GM23248 (cell line): ENCODE data around the gene LYST. TPM values are rescaled to one million over a fixed set of nuclear protein-coding genes. Genes with fewer than 3 reads are reported as not detected.
A peak's percentile ranks its signal among the peaks of the same experiment; 100 is the strongest.
"Not testable (repeated sequence)": the region's sequence is repeated elsewhere in the genome, so short reads cannot be mapped to it uniquely, and the experiment has no call there.

ENCODE experiments used
- DNase-seq: peaks from one replicate; pipeline ENCODE4 v3.0.0-alpha.2; 2015
- H2AFZ ChIP-seq: fragments of 200-600 bp; sonication (generic); 2 replicates; pipeline ENCODE4 v1.6.1; 2016; ENCODE audit warnings: antibody characterized with exemption
- H3F3A ChIP-seq: fragments of 200-600 bp; sonication (generic); 2 replicates; pipeline ENCODE4 v1.6.1; 2016; ENCODE audit warnings: mild to moderate bottlenecking, antibody characterized with exemption, mixed run types; ENCODE audit not compliant: insufficient read depth
- H3K27ac ChIP-seq: fragments of 200-600 bp; sonication (generic); 2 replicates; pipeline ENCODE4 v1.5.1; 2016; ENCODE audit warnings: mild to moderate bottlenecking
- H3K27me3 ChIP-seq: fragments of 200-600 bp; sonication (generic); replicated peaks from 2 replicates; pipeline ENCODE4 v1.6.1; 2016; ENCODE audit warnings: mild to moderate bottlenecking; ENCODE audit not compliant: insufficient read depth
- H3K36me3 ChIP-seq: fragments of 200-600 bp; sonication (generic); 2 replicates; pipeline ENCODE4 v1.6.1; 2016; ENCODE audit warnings: low read depth, mild to moderate bottlenecking
- H3K4me1 ChIP-seq: fragments of 200-600 bp; sonication (generic); 2 replicates; pipeline ENCODE4 v1.6.1; 2016; ENCODE audit warnings: mild to moderate bottlenecking; ENCODE audit not compliant: insufficient read depth
- H3K4me2 ChIP-seq: fragments of 200-600 bp; sonication (generic); one replicate; pipeline ENCODE4 v1.6.1; 2016; ENCODE audit warnings: mild to moderate bottlenecking; ENCODE audit not compliant: unreplicated experiment
- H3K4me3 ChIP-seq: fragments of 200-600 bp; sonication (generic); 2 replicates; pipeline ENCODE4 v1.5.1; 2016; ENCODE audit warnings: mild to moderate bottlenecking
- H3K79me2 ChIP-seq: fragments of 200-600 bp; sonication (generic); 2 replicates; pipeline ENCODE4 v1.6.1; 2016; ENCODE audit warnings: mild to moderate bottlenecking; ENCODE audit not compliant: insufficient read depth
- H3K9ac ChIP-seq: fragments of 200-600 bp; sonication (generic); 2 replicates; pipeline ENCODE4 v1.6.1; 2016; ENCODE audit warnings: mild to moderate bottlenecking
- H3K9me2 ChIP-seq: fragments of 200-600 bp; sonication (generic); 2 replicates; pipeline ENCODE4 v1.6.1; 2016; ENCODE audit warnings: mixed run types, mild to moderate bottlenecking, moderate library complexity; ENCODE audit not compliant: insufficient read depth
- H3K9me3 ChIP-seq: fragments of 200-600 bp; sonication (generic); one replicate; pipeline ENCODE4 v1.6.1; 2017; ENCODE audit warnings: low read depth
- H4K20me1 ChIP-seq: fragments of 200-600 bp; sonication (generic); 2 replicates; pipeline ENCODE4 v1.6.0; 2016; ENCODE audit not compliant: insufficient read depth
- EZH2 ChIP-seq: fragments of 200-600 bp; sonication (generic); IDR thresholded peaks from 2 replicates; pipeline ENCODE4 v1.6.1; 2018; ENCODE audit warnings: antibody characterized with exemption, mild to moderate bottlenecking; ENCODE audit not compliant: insufficient read depth, poor library complexity, severe bottlenecking
- EZH2phosphoT487 ChIP-seq: fragments of 200-600 bp; sonication (generic); IDR thresholded peaks from 2 replicates; pipeline ENCODE4 v1.6.1; 2018; ENCODE audit warnings: antibody characterized with exemption, moderate library complexity, mild to moderate bottlenecking, low read depth; ENCODE audit not compliant: insufficient read depth
- WGBS, 2 experiments: methylation state at CpG; one replicate each; pipeline ENCODE4 v1.1.6; 2015 to 2017; ENCODE audit warnings: low lambda C conversion rate in 2 of 2, low coverage in 1 of 2; ENCODE audit errors: missing lambda C conversion rate in 2 of 2; 5-methylcytosine and 5-hydroxymethylcytosine counted together
- in situ Hi-C: fragments of 300-500 bp; cut with MboI; formaldehyde crosslinking; loops from 2 replicates; pipeline ENCODE4 v1.15.0; 2020
- polyA plus RNA-seq: library from polyadenylated mRNA; unstranded; fragments of >200 nt; fragmentation: Nextera tagmentation; extraction: Ambion mirVana; gene quantifications from 2 replicates; pipeline ENCODE4 v1.2.1, GENCODE V29; 2016
- total RNA-seq: library from RNA; depleted of rRNA; stranded (reverse); fragments of >200 nt; shearing (Covaris generic); gene quantifications from 2 replicates; pipeline ENCODE4 v1.2.3, GENCODE V29; 2014; rRNA removed

LYST gene
- total RNA-seq (5.9 and 9.0 TPM in 2 replicates), polyA plus RNA-seq (3.7 and 5.1 TPM in 2 replicates)

- H3F3A ChIP-seq, result no peaks in the 10 kb centered on the region
- peak within 1 kb of the TSS; percentile 85 for H3K4me3 ChIP-seq
- 1 to 3% methylated on average over 47 to 54 of the region's 71 CpGs for WGBS, 2 experiments
- H4K20me1 ChIP-seq, result no peaks in the 10 kb centered on the region
- peak within 1 kb of the TSS; percentile 67 for H3K27ac ChIP-seq
- peaks cover 15% of the 10 kb centered on the region for H3K4me1 ChIP-seq
- peak within 1 kb of the TSS; percentile 90 for H3K4me2 ChIP-seq
- peaks cover 51% of the 10 kb centered on the region for H3K79me2 ChIP-seq
- H3K9me3 ChIP-seq, result no peaks in the 10 kb centered on the region
- no peaks in the 10 kb centered on the region for H3K36me3 ChIP-seq
- in situ Hi-C loops, result loop anchor here (25.0 kb wide), 1 partner anchor 96 kb away; no protein-coding TSS in a partner anchor
- peak within 1 kb of the TSS; percentile 86 for H3K9ac ChIP-seq
- H2AFZ ChIP-seq, result peak within 1 kb of the TSS; percentile 98
- TF ChIP-seq EZH2phosphoT487 (no peak), EZH2 (no peak)
- peak; percentile 78 for DNase-seq
- no peaks in the 10 kb centered on the region for H3K9me2 ChIP-seq
- H3K27me3 ChIP-seq, result no peaks in the 10 kb centered on the region
These were observed at the start of gene LYST for GRCh38 chr1:235866205-235866912. Gene LYST (minus strand): TSS chr1:235866906. CDS start chr1:235830417, 36,489 bp downstream.

GRCh38 chr1:235915489-235915888 lies 48.8 kb upstream of the LYST start:
- DNase-seq, H3K79me2 ChIP-seq, H3K9me2 ChIP-seq, H3K27ac ChIP-seq, H3K4me3 ChIP-seq, H3K27me3 ChIP-seq, H3K4me2 ChIP-seq, H4K20me1 ChIP-seq, H3K36me3 ChIP-seq, in situ Hi-C loops, H3K9me3 ChIP-seq, H3K9ac ChIP-seq, H2AFZ ChIP-seq: not testable (repeated sequence)
- H3F3A ChIP-seq, result peaks cover 55% of the 10 kb centered on the region
- WGBS, 2 experiments, result 79 to 84% methylated on average over 4 of the region's 4 CpGs
- H3K4me1 ChIP-seq, result peaks cover 65% of the 10 kb centered on the region

GRCh38 chr1:235913311-235913710 lies 46.6 kb upstream of the LYST start:
- DNase-seq, result peak; percentile 60
- 23 to 33% methylated on average over 1 of the region's 1 CpG for WGBS, 2 experiments
- in situ Hi-C loops, result no loop called here
- H4K20me1 ChIP-seq, result no peaks in the 10 kb centered on the region
- H3K79me2 ChIP-seq, result no peaks in the 10 kb centered on the region
- peaks cover 61% of the 10 kb centered on the region for H3K4me1 ChIP-seq
- H3K9ac ChIP-seq, result no peak overlapping the region
- no peaks in the 10 kb centered on the region for H3K36me3 ChIP-seq
- H3K27me3 ChIP-seq, result no peaks in the 10 kb centered on the region
- peaks cover 52% of the 10 kb centered on the region for H3F3A ChIP-seq
- H3K9me2 ChIP-seq, result no peaks in the 10 kb centered on the region
- peak overlapping the region; percentile 15 for H3K4me2 ChIP-seq
- no peak for TF ChIP-seq EZH2phosphoT487
- no peak for TF ChIP-seq EZH2
- H3K27ac ChIP-seq, result peak overlapping the region; percentile 31
- H3K9me3 ChIP-seq, result no peaks in the 10 kb centered on the region
- H2AFZ ChIP-seq, result no peak overlapping the region
- no peak overlapping the region for H3K4me3 ChIP-seq

GRCh38 chr1:235911876-235912275 lies 45.2 kb upstream of the LYST start:
- H3K9me2 ChIP-seq, result no peaks in the 10 kb centered on the region
- no peaks in the 10 kb centered on the region for H3K27me3 ChIP-seq
- in situ Hi-C loops, result no loop called here
- H3K79me2 ChIP-seq, result no peaks in the 10 kb centered on the region
- no peak overlapping the region for H3K27ac ChIP-seq
- 91 to 93% methylated on average over 6 of the region's 6 CpGs for WGBS, 2 experiments
- H2AFZ ChIP-seq, result no peak overlapping the region
- TF ChIP-seq EZH2, result no peak
- no peak for TF ChIP-seq EZH2phosphoT487
- no peaks in the 10 kb centered on the region for H4K20me1 ChIP-seq
- DNase-seq, result no peak
- no peak overlapping the region for H3K4me3 ChIP-seq
- no peaks in the 10 kb centered on the region for H3K36me3 ChIP-seq
- peaks cover 52% of the 10 kb centered on the region for H3K4me1 ChIP-seq
- H3K9me3 ChIP-seq, result no peaks in the 10 kb centered on the region
- no peak overlapping the region for H3K4me2 ChIP-seq
- H3K9ac ChIP-seq, result no peak overlapping the region
- peaks cover 55% of the 10 kb centered on the region for H3F3A ChIP-seq

- H3K4me3 ChIP-seq, result no peak overlapping the region
- H3K36me3 ChIP-seq, result no peaks in the 10 kb centered on the region
- no peak overlapping the region for H2AFZ ChIP-seq
- H3K9ac ChIP-seq, result no peak overlapping the region
- H3K27me3 ChIP-seq, result no peaks in the 10 kb centered on the region
- DNase-seq, result no peak
- H3K27ac ChIP-seq, result peak overlapping the region; percentile 85
- TF ChIP-seq EZH2, result no peak
- TF ChIP-seq EZH2phosphoT487, result no peak
- H3F3A ChIP-seq, result peaks cover 51% of the 10 kb centered on the region
- H3K9me3 ChIP-seq, result no peaks in the 10 kb centered on the region
- H4K20me1 ChIP-seq, result no peaks in the 10 kb centered on the region
- in situ Hi-C loops, result no loop called here
- H3K9me2 ChIP-seq, result no peaks in the 10 kb centered on the region
- H3K4me1 ChIP-seq, result peaks cover 49% of the 10 kb centered on the region
- no peak overlapping the region for H3K4me2 ChIP-seq
- WGBS, 2 experiments, result 87 to 89% methylated on average over 5 of the region's 5 CpGs
- H3K79me2 ChIP-seq, result no peaks in the 10 kb centered on the region
These were observed 44.6 kb upstream of the LYST start for GRCh38 chr1:235911300-235911662.
